ENCODE data around the gene LYRM4.

DNA sequence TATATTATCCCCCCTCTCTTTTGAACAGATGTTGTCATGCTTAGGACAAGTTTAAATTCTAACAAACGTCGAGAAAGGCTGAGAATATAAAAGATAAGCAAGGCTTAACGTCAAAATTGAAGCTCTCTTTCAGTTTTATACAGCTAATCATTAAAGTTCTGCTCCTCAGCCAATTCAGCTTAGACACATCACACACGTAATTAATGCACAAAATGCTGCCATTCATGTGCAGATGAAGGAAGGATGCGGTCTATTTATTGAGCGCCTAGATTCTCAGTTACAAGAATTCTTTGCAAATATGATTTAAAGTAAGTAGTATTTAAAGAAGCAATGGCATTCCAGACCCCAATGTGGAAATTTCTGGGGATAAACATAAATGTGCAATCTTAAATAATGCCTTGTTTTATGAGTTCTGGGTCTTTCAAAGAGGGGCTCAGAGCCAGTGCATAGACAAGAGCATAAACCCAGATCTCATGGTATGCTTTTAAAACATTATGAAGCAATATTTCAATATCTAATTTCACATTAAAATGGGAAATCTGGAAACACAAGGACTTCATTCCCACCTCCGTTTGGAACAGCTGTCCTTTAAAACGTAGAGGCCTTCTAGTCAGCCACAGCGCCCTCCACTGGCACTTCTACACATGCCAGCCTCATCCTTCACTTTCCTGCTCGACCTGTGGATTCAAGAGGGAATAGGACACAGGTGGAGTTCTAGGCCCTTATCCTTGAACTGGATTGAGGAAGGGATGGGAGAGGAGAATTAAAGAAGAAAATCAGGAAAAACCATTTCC is 85.8 kb downstream of the LYRM4 start:
- TF ChIP-seq GATA3 (IDR thresholded peaks at IDR 0.05; ENCODE audit: low read depth, low read length) (no peak), GATA2 (IDR thresholded peaks at IDR 0.05; ENCODE audit: low read depth, low read length) (no peak)

Data from SH-SY5Y (cell line).